Breast epithelium (tissue), 4 donors: ENCODE results near the gene CTSE. TPM values are rescaled to one million over a fixed set of nuclear protein-coding genes. Genes with fewer than 3 reads are reported as not detected.

Source experiments
- DNase-seq, 2 donors: peaks; one replicate each; pipeline ENCODE4 v3.0.0-alpha.2; 2019; ENCODE audit warnings: low spot score in 2 of 2
- H3K27ac ChIP-seq, 2 donors: fragments of 200-600 bp; sonication (generic) in 1 of 2; one replicate each; pipeline ENCODE4 v1.5.1; 2016 to 2019; ENCODE audit warnings: mild to moderate bottlenecking in 1 of 2
- H3K27me3 ChIP-seq, 2 donors: fragments of 200-600 bp; sonication (generic) in 1 of 2; one replicate each; pipeline versions ENCODE4 v1.5.1 to v1.6.0; 2017 to 2019; ENCODE audit warnings: control low read depth in 1 of 2, mild to moderate bottlenecking in 1 of 2
- H3K36me3 ChIP-seq: fragments of 200-600 bp; one replicate; pipeline ENCODE4 v1.5.1; 2019
- H3K4me1 ChIP-seq, 2 donors: fragments of 200-600 bp; sonication (generic); one replicate each; pipeline ENCODE4 v1.5.1; 2016 to 2019; ENCODE audit warnings: control low read depth in 1 of 2
- H3K4me3 ChIP-seq, 3 donors: fragments of 200-600 bp; sonication (generic); 1 replicate in 2 of 3; 2 replicates in 1 of 3; pipeline ENCODE4 v1.5.1; 2016 to 2019; ENCODE audit warnings: mild to moderate bottlenecking in 3 of 3, moderate library complexity in 2 of 3
- H3K9me3 ChIP-seq, 2 donors: fragments of 200-600 bp; sonication (generic) in 1 of 2; one replicate each; pipeline ENCODE4 v1.5.1; 2016 to 2019; ENCODE audit warnings: control low read depth in 1 of 2
- CTCF ChIP-seq, 3 donors: fragments of 450-650 bp; IDR thresholded peaks; one replicate each; pipeline ENCODE4 v1.5.1; 2016 to 2017; ENCODE audit warnings: antibody characterized with exemption in 3 of 3, mild to moderate bottlenecking in 3 of 3, moderate library complexity in 3 of 3
- POLR2A ChIP-seq: fragments of 450-650 bp; IDR thresholded peaks from one replicate; pipeline ENCODE4 v1.6.1; 2016; ENCODE audit warnings: antibody characterized with exemption, mild to moderate bottlenecking, moderate library complexity
- POLR2AphosphoS5 ChIP-seq, 3 donors: sonication (generic); formaldehyde crosslinking; IDR thresholded peaks; one replicate each; pipeline ENCODE4 v1.6.1; 2017; ENCODE audit warnings: antibody characterized with exemption in 3 of 3
- intact Hi-C: fragments of 100-400 bp; cut with DNase I; formaldehyde crosslinking; loops from one replicate; pipeline ENCODE4 v1.15.1; 2023; ENCODE audit warnings: low total_unique reads
- total RNA-seq, 3 donors: library from RNA; depleted of rRNA; stranded (reverse); fragments of >200 nt; gene quantifications; one replicate each; pipeline ENCODE4 v1.1.0, GENCODE V29; 2016

CTSE gene
- total RNA-seq, 3 donors from 2014 or later, result under 0.01 TPM; not detected in 2

- Histone ChIP-seq H3K36me3 (no peaks in the 10 kb centered on the region), H3K4me3 (no peak overlapping the region), H3K4me1 (no peaks in the 10 kb centered on the region), H3K27me3 (peaks cover 0 to 4% of the 10 kb centered on the region in 2 donors), H3K9me3 (no peaks in the 10 kb centered on the region), H3K27ac (no peak overlapping the region)
- no peak for DNase-seq
- intact Hi-C loops, result loop anchor here (2.0 to 10.0 kb wide), 2 partner anchors 55 to 181 kb away; no protein-coding TSS in a partner anchor
- TF ChIP-seq POLR2A (no peak), POLR2AphosphoS5 (IDR thresholded peaks at IDR 0.05) (no peak), CTCF (IDR thresholded peaks at IDR 0.05) (no peak)
Measured at GRCh38 chr1:205976036-205976435, 47.7 kb downstream of the CTSE start.

- Histone ChIP-seq H3K27me3 (peaks cover 0 to 4% of the 10 kb centered on the region in 2 donors), H3K4me1 (no peaks in the 10 kb centered on the region), H3K27ac (no peak overlapping the region), H3K9me3 (no peaks in the 10 kb centered on the region), H3K4me3 (no peak overlapping the region), H3K36me3 (no peaks in the 10 kb centered on the region)
- DNase-seq, result no peak
- intact Hi-C loops, result loop anchor here (10.0 kb wide), 1 partner anchor 181 kb away; no protein-coding TSS in a partner anchor
- TF ChIP-seq CTCF (IDR thresholded peaks at IDR 0.05) (no peak), POLR2A (no peak), POLR2AphosphoS5 (IDR thresholded peaks at IDR 0.05) (no peak)
Measured at GRCh38 chr1:205975387-205975998, 48.2 kb downstream of the CTSE start.

GRCh38 chr1:205974712-205975111, 49.0 kb downstream of the CTSE start:
- intact Hi-C loops, result loop anchor here (10.0 kb wide), 1 partner anchor 180 kb away; no protein-coding TSS in a partner anchor
- TF ChIP-seq CTCF (IDR thresholded peaks at IDR 0.05), result no peak
- no peak for TF ChIP-seq POLR2A
- no peak for TF ChIP-seq POLR2AphosphoS5 (IDR thresholded peaks at IDR 0.05)
- no peaks in the 10 kb centered on the region for H3K4me1 ChIP-seq
- no peak overlapping the region for H3K4me3 ChIP-seq
- no peaks in the 10 kb centered on the region for H3K36me3 ChIP-seq
- H3K9me3 ChIP-seq, result no peaks in the 10 kb centered on the region
- H3K27me3 ChIP-seq, result peaks cover 0 to 4% of the 10 kb centered on the region in 2 donors
- no peak for DNase-seq
- no peak overlapping the region for H3K27ac ChIP-seq

- intact Hi-C loops, result loop anchor here (10.0 kb wide), 1 partner anchor 179 kb away; no protein-coding TSS in a partner anchor
- Histone ChIP-seq H3K4me3 (no peak overlapping the region), H3K36me3 (no peaks in the 10 kb centered on the region), H3K27ac (no peak overlapping the region), H3K4me1 (no peaks in the 10 kb centered on the region), H3K9me3 (no peaks in the 10 kb centered on the region), H3K27me3 (peaks cover 0 to 4% of the 10 kb centered on the region in 2 donors)
- DNase-seq, result no peak
- TF ChIP-seq POLR2A (no peak), CTCF (IDR thresholded peaks at IDR 0.05) (no peak), POLR2AphosphoS5 (IDR thresholded peaks at IDR 0.05) (no peak)
Measured at GRCh38 chr1:205973377-205974232, 50.1 kb downstream of the CTSE start.
